Activated CD8-positive, alpha-beta memory T cell treated with anti-CD3 and anti-CD28 coated beads for 4 hours (primary cell): ENCODE measurements around the gene IDS.
A peak's percentile ranks its signal among the peaks of the same experiment; 100 is the strongest.
"Not testable (repeated sequence)": the region's sequence is repeated elsewhere in the genome, so short reads cannot be mapped to it uniquely, and the experiment has no call there.

Experiments used
- DNase-seq, 2 donors: peaks; one replicate each; pipeline ENCODE4 v3.0.0-alpha.2; 2020; ENCODE audit warnings: low read depth in 2 of 2

The IDS gene

DNA sequence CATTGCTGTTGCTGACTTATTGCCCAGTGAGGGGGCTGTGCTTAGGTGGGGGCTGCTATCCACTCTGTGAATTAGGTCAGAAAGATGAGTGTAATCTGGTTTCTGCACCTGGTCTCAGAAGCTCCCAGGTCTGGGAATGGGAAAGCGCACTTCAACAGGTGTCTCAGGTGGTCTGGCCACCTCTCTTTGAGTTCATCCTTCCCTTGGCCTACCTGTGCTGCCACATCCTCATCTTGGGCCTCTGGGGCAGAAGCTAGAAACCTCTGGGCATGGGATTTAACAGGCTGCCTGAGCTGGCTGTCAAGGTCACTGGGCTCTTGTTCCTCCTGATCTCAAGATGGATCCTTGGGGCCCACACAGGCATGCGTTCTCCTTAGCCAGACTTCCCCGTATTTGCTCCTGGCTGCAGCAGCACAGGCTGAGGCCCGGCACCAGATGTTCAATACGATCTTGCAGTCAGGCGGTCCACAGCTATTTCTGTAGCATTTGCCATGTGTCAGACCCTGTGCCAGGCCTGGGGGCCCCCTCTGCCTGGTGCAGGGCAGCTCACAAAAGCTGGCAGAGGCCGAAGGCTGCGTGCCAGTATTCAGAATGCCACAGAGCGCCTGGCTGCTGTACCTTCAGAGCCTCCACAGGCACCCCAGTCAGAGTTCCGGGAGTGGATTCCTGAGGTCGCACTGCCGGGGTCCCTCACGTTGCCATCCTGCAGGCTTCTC is 21.4 kb upstream of the IDS start:
- DNase-seq = not testable (repeated sequence)

DNA sequence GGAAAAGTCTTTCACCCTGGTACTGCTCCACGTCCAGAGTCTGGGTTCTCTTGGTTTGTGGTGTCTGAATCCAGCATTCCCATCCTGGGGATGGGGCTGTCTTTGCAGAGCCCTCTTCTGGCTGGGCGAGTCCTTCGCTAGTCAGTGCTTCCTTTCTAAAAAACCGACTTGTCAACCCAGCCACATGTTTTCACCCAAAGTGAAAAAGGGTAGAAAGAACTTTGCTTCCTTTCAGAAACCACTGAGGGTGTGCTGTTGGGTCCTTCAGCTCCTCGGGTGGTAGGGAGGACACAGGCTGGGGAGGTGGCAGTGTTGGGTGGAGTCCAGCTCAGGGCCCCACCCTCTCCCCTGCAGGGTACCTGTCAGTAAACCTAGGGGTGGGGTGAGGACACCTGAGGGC is 20.8 kb upstream of the IDS start:
- not testable (repeated sequence) for DNase-seq

- peak; percentile 41 to 52 for DNase-seq
Measured at GRCh38 chrX:149525389-149525788, 20.3 kb upstream of the IDS start.

- no peak for DNase-seq
Measured at GRCh38 chrX:149522916-149523315, 17.8 kb upstream of the IDS start.

GRCh38 chrX:149521438-149521837 is 16.3 kb upstream of the IDS start:
- no peak for DNase-seq

DNA sequence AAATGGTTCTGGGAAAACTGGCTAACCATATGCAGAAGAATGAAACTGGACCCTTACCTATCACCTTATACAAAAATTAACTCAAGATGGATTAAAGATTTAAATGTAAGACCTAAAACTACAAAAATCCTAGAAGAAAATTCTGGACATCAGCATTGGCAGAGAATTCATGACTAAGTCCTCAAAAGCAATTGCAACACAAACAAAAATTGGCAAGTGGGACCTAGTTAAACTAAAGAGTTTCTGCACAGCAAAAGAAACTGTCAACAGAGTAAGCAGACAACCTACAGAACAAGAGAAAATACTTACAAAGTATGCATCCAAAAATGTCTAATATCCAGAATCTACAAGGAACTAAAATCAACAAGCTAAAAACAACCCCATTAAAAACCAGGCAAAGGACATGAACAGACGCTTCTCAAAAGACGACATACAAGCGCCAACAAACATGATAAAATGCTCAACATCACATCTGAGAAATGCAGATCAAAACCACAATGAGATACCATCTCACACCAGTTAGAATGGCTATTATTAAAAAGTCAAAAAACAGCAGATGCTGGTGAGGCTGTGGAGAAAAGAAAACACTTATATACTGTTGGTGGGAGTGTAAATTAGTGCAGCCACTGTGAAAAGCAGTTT is 15.7 kb upstream of the IDS start:
- DNase-seq = not testable (repeated sequence)

- DNase-seq = no peak
Measured at GRCh38 chrX:149518236-149518635, 13.1 kb upstream of the IDS start.

DNA sequence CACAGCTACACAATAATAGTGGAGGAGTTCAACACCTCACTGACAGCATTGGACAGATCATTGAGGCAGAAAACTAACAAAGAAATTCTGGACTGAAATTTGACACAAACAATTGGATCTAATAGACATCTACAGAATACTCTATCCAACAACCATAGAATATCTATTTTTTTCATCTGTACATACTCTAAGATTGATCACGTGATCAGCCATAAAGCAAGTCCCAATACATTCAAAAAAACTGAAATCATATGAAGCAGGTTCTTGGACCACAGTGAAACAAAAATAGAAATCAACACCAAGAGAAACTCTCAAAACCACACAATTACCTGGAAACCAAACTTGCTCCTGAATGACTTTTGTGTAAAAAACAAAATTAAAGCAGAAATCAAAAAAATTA is 12.2 kb upstream of the IDS start:
- DNase-seq = no peak

DNA sequence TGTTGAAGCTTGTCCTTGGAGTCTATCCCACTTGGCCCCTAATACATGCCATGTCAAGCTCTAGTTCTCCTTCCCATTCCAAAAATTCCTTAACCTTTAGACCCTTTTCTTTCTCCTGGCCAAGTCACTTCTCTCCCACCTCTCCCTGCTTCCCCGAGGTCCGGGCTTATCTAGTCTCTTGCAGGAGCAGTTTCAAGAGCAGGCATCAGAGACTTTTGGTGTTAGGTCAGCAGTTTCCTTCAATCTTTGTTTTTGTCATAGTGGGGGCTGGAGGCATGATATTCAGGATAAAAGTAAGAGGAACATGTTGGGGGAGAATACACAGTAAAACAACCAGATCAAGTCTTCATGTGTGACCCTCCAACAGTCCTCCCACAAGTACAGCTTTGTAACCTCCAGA is 11.5 kb upstream of the IDS start:
- DNase-seq = no peak

DNA sequence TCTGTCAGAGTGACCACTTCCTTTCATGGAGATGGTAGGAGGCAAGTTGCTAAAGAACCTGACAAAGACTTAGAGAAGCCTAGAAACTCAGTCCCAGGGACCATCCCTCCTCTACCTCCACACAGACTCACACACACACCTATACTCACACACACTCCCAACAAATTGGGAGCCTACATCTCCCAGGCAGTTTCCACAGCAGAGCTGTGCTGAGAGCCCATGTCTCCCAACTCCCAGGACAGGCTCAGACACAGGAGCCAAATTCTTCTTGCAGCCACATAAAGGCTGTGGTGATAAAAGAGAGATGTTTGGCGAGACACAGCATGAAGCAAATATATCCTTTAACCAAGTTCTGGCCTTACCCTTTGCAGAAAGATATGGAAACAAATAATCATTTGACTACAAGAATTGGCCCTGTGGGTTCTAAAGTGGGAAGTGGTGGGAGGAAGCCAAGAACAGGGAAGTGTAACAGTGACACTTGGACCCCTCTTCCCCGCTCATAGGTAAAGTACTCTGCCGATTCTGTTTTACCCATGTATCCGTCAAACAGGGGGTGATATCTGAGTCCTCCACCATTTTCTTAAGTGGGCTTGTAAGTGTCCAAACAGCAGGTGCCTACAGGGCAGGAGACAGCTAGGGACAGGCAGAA is 11.0 kb upstream of the IDS start:
- no peak for DNase-seq

- no peak for DNase-seq
Measured at GRCh38 chrX:149513825-149514428, 8.8 kb upstream of the IDS start.

GRCh38 chrX:149512225-149512885 is 7.2 kb upstream of the IDS start:
- no peak for DNase-seq

DNA sequence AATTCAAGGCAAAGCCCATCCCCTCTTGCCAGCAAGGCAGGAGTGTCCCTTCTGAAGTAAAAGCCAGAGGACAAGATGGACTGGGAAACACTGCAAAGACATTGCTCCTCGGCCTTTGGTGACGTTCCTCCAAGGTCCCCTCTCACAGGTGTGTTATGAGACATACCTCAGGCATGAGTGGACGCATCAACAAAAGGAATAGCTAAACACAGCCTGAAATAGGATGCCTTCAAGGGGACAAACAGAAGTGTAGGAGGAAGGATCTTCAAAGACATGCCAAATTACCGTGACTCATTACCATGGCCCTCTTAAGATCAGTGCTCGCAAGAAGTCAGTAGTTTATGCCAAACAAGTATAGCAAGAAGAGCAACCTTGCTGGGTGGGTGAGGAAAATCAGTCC is 6.0 kb upstream of the IDS start:
- no peak for DNase-seq

- no peak for DNase-seq
Measured at GRCh38 chrX:149510386-149510785, 5.3 kb upstream of the IDS start.

GRCh38 chrX:149508467-149508866 is 3.4 kb upstream of the IDS start:
- no peak for DNase-seq

DNA sequence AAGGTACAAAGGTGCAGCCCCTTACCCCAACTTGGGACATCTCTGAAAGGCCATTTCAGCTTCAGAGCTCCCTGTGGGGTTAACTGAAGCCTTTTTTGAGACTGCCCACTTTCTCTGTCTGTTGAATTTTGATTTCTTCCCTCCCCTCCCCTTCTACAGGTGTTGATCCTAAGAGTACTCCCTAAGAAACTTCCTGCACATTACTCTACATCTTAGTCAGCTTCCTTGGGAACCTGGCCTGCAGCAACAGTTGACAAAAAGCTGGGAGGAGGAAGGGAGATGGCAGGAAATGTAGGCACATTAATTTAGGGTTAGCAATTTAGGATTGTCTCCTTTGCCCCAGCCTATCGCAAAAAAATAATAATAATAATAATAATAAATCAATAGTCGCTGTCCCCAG is 1.2 kb upstream of the IDS start:
- no peak for DNase-seq

GRCh38 chrX:149505671-149506070 is 565 bp upstream of the IDS start:
- DNase-seq = no peak

- peak; percentile 24 to 30 for DNase-seq
Measured at GRCh38 chrX:149504226-149504914, 736 bp downstream of the IDS start.

GRCh38 chrX:149503446-149503845 is 1.7 kb downstream of the IDS start:
- peak in 1 of 2 donors; percentile 37 for DNase-seq

- DNase-seq = not testable (repeated sequence)
Measured at GRCh38 chrX:149502923-149503322, 2.2 kb downstream of the IDS start.

- DNase-seq = no peak
Measured at GRCh38 chrX:149499766-149500165, 5.3 kb downstream of the IDS start.

DNA sequence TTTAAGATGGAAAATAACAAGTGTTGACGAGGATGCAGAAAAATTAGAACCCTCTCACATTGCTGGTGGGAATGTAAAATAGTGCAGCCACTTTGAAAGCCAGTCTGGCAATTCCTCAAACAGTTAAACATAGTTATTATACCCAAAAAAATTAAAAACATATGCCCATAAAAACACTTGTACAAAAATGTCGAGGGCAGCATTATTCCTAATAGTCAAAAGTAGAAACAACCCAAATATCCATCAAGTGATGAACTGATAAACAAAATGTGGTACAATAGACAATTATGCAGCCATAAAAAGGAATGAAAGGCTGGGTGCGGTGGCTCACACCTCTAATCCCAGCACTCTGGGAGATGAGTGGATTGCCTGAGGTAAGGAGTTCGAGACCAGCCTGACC is 6.3 kb downstream of the IDS start:
- DNase-seq = no peak
